Measurements from ENCODE around the gene ZC3H18.

The ZC3H18 gene

GRCh38 chr16:88655733-88656281 is 85.6 kb downstream of the ZC3H18 start:
- CTCF ChIA-PET, result no interaction called here
- POLR2A ChIA-PET, result no interaction called here
- no peak for TF ChIP-seq BHLHE40 (IDR thresholded peaks at IDR 0.05; ENCODE audit: borderline replicate concordance)
- no peak for TF ChIP-seq FOXM1 (IDR thresholded peaks at IDR 0.05; ENCODE audit: borderline replicate concordance)
- TF ChIP-seq NFRKB (IDR thresholded peaks at IDR 0.05), result no peak
- TF ChIP-seq PKNOX1 (IDR thresholded peaks at IDR 0.05), result no peak
- TF ChIP-seq LEF1 (IDR thresholded peaks at IDR 0.05; ENCODE audit: borderline replicate concordance), result no peak
- TF ChIP-seq SUZ12 (IDR thresholded peaks at IDR 0.05), result no peak
- TF ChIP-seq TARDBP (IDR thresholded peaks at IDR 0.05), result no peak
- no peak for TF ChIP-seq FOXK2 (IDR thresholded peaks at IDR 0.05)
- no peak for TF ChIP-seq FOXA1 (IDR thresholded peaks at IDR 0.05)
- no peak for TF ChIP-seq ZNF384 (IDR thresholded peaks at IDR 0.05)
- TF ChIP-seq SP1 (IDR thresholded peaks at IDR 0.05), result no peak
- TF ChIP-seq CTBP1 (IDR thresholded peaks at IDR 0.05; ENCODE audit: borderline replicate concordance), result no peak
- TF ChIP-seq ARNT (IDR thresholded peaks at IDR 0.05), result no peak
- TF ChIP-seq ELF4 (IDR thresholded peaks at IDR 0.05), result no peak
- no peak for TF ChIP-seq HDGF (IDR thresholded peaks at IDR 0.05; ENCODE audit: borderline replicate concordance)
- no peak for TF ChIP-seq L3MBTL2 (conservative IDR thresholded peaks at IDR 0.05)
- DNase-seq (ENCODE audit: extremely low spot score), result no peak

GRCh38 chr16:88656291-88656980 is 86.2 kb downstream of the ZC3H18 start:
- no peak for DNase-seq (ENCODE audit: extremely low spot score)
- CTCF ChIA-PET, result no interaction called here
- TF ChIP-seq ZNF384 (IDR thresholded peaks at IDR 0.05) (no peak), HDGF (IDR thresholded peaks at IDR 0.05; ENCODE audit: borderline replicate concordance) (no peak), L3MBTL2 (conservative IDR thresholded peaks at IDR 0.05) (no peak)
- POLR2A ChIA-PET, result no interaction called here

- TF ChIP-seq ZNF384 (IDR thresholded peaks at IDR 0.05), result no peak
- TF ChIP-seq FOXK2 (IDR thresholded peaks at IDR 0.05), result no peak
- TF ChIP-seq TARDBP (IDR thresholded peaks at IDR 0.05), result no peak
- no peak for DNase-seq (ENCODE audit: extremely low spot score)
- ChIA-PET POLR2A (no interaction called here), CTCF (no interaction called here)
These were observed 87.2 kb downstream of the ZC3H18 start for GRCh38 chr16:88657371-88657770.

- CTCF ChIA-PET, result no interaction called here
- TF ChIP-seq ZNF384 (IDR thresholded peaks at IDR 0.05) (no peak), LEF1 (IDR thresholded peaks at IDR 0.05; ENCODE audit: borderline replicate concordance) (no peak), PKNOX1 (IDR thresholded peaks at IDR 0.05) (no peak), FOXM1 (IDR thresholded peaks at IDR 0.05; ENCODE audit: borderline replicate concordance) (no peak)
- POLR2A ChIA-PET, result no interaction called here
- DNase-seq (ENCODE audit: extremely low spot score), result no peak
These were observed 88.5 kb downstream of the ZC3H18 start for GRCh38 chr16:88658714-88659113.

GRCh38 chr16:88659160-88659559 is 89.0 kb downstream of the ZC3H18 start:
- ChIA-PET POLR2A (no interaction called here), CTCF (no interaction called here)
- TF ChIP-seq FOXM1 (IDR thresholded peaks at IDR 0.05; ENCODE audit: borderline replicate concordance), result no peak
- TF ChIP-seq HDGF (IDR thresholded peaks at IDR 0.05; ENCODE audit: borderline replicate concordance), result no peak
- TF ChIP-seq SUZ12 (IDR thresholded peaks at IDR 0.05), result no peak
- no peak for TF ChIP-seq ZNF384 (IDR thresholded peaks at IDR 0.05)
- no peak for TF ChIP-seq CTBP1 (IDR thresholded peaks at IDR 0.05; ENCODE audit: borderline replicate concordance)
- DNase-seq (ENCODE audit: extremely low spot score), result no peak

DNA sequence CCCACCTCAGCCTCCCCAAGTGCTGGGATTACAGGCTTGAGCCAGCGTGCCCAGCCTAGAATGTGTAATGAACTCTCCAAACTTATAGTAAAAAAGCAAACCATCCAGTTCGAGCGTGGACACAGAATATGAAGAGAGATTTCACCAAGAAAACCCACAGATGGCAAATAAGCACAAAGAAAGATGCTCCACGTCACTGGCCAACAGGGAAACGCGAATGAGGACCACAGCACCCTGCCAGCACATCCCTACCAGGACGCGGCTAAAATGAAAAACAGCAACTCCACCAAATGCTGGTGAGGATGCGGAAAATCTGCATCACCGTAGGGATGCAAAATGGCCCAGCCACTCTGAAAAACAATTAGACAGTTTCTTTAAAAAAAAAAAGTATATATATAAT is 91.3 kb downstream of the ZC3H18 start:
- POLR2A ChIA-PET, result no interaction called here
- TF ChIP-seq SUZ12 (IDR thresholded peaks at IDR 0.05), result no peak
- TF ChIP-seq ZNF384 (IDR thresholded peaks at IDR 0.05), result no peak
- no peak for TF ChIP-seq FOXK2 (IDR thresholded peaks at IDR 0.05)
- no peak for TF ChIP-seq FOXM1 (IDR thresholded peaks at IDR 0.05; ENCODE audit: borderline replicate concordance)
- no peak for TF ChIP-seq TARDBP (IDR thresholded peaks at IDR 0.05)
- no peak for TF ChIP-seq SP1 (IDR thresholded peaks at IDR 0.05)
- no peak for TF ChIP-seq CTBP1 (IDR thresholded peaks at IDR 0.05; ENCODE audit: borderline replicate concordance)
- TF ChIP-seq FOXA1 (IDR thresholded peaks at IDR 0.05), result no peak
- TF ChIP-seq L3MBTL2 (conservative IDR thresholded peaks at IDR 0.05), result no peak
- no peak for TF ChIP-seq BHLHE40 (IDR thresholded peaks at IDR 0.05; ENCODE audit: borderline replicate concordance)
- no peak for TF ChIP-seq ELF4 (IDR thresholded peaks at IDR 0.05)
- TF ChIP-seq PKNOX1 (IDR thresholded peaks at IDR 0.05), result no peak
- no peak for TF ChIP-seq LEF1 (IDR thresholded peaks at IDR 0.05; ENCODE audit: borderline replicate concordance)
- no peak for TF ChIP-seq NFRKB (IDR thresholded peaks at IDR 0.05)
- no peak for TF ChIP-seq HDGF (IDR thresholded peaks at IDR 0.05; ENCODE audit: borderline replicate concordance)
- CTCF ChIA-PET, result no interaction called here

More for the DNA sequence above, 91.3 kb downstream of the ZC3H18 start:
- no peak for DNase-seq (ENCODE audit: extremely low spot score)

Measured in HEK293T (cell line).